Central memory CD4-positive, alpha-beta T cell (primary cell): ENCODE results near the gene PPP4R3B.

Experiments
- DNase-seq: peaks from one replicate; pipeline ENCODE4 v3.0.0; 2022

The PPP4R3B gene

DNA sequence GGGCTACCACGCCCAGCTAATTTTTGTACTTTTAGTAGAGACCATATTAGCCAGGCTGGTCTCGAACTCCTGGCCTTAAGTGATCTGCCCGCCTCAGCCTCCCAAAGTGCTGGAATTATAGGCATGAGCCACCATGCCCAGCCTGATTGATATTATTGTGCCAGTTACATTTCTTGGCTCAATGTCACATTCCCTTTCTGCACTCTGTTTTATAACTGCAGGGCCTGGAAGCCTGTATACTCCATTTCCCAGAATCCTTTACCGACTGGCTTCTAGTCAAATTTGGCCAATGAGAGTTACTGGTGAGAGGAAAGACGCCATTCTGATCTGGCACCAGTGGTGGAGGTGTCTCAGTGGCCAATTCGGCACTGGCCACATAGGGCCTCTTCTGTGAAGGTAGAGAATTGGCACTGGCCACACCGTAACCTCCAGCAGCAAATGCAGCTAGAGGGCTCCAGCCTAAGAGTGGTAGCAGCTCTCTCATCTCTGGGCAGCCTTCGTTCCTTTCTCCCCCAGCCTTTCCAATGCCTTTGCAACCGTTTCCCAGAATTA, 114.8 kb downstream of the PPP4R3B start:
- no peak for DNase-seq

DNA sequence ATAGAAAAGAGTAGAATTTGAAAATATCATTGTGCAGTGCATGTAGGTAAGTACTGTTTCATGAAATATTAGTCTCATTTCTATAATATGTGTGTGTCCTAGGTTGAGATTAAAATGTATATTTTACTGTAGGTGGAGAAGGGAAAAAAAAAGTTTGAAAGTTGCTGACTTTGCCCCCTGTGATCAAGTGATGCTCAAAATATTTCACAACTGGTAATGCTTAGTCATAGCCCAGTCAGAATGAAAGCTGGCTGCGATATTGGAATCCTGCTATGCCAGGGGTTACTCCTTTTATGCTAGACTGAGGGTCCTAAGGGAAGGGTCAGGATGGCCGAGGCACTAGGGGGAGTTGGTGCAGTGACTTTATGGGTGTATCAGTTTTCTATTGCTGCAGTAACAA, 117.4 kb downstream of the PPP4R3B start:
- no peak for DNase-seq

DNA sequence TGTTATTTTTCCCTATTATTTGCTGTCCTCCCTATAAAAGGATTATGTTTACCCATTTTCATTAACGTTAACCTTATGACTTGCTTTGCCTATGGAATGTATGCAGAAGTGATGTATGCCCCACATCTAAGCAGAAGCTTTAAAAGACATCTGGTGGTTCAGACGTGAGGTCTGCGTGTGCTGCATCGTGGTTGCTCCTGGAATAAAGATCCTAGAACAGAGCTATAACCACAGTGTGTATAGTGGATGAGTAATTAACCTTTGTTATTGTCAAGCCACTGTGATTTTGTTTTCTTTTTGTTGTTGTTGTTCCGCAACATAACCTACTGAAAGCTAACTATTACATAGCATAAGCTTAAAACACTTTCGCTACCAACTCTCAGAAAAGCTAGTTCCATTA, 118.8 kb downstream of the PPP4R3B start:
- DNase-seq = no peak
